Heart left ventricle (tissue), 13 donors: Measurements from ENCODE around the gene USP8.

Experiments used
- CTCF ChIP-seq, 12 donors: fragments of 200-600 bp; sonication (generic) in 4 of 12; IDR thresholded peaks; one replicate each; pipeline versions ENCODE4 v1.5.0 to v1.8.0; 2018 to 2022; ENCODE audit warnings: antibody characterized with exemption in 12 of 12, mild to moderate bottlenecking in 5 of 12
- POLR2A ChIP-seq, 2 donors: fragments of 450-650 bp; IDR thresholded peaks; one replicate each; pipeline ENCODE4 v1.6.1; 2017; ENCODE audit warnings: antibody characterized with exemption in 2 of 2, mild to moderate bottlenecking in 2 of 2, moderate library complexity in 2 of 2
- donor health status: ischemic (EF 13 %, LVEDD 7.1; RV severe dilation, severe dysfunction).
- donor health status: DM: no; HTN: yes; CAD: no.
- donor health status: DM: no; HTN: no; CAD: no.
- donor health status: ischemic (EF 25% LVEDD 6.9; RV normal size, moderate dysfunction).
- donor health status: ischemic (EF 25% LVEDD 5.7; RV mildly dilated, moderate dysfunction).
- donor health status: ischemic (EF 35%, LVEDD 5.7; RV mildly dilated, moderate dysfunction).
- donor health status: nonischemic (EF 11% LVEDD 7.7; RV severe dilation, severe dysfunction).
- donor health status: DM: yes; HTN: yes; CAD: no.
- donor health status: PGD.
- donor health status: ischemic (EF 29% LVEDD 5.4; RV normal size, mild dysfunction).
- donor health status: nonischemic (EF 23%, LVEDD 6.1; RV moderate dilation, normal function).

DNA sequence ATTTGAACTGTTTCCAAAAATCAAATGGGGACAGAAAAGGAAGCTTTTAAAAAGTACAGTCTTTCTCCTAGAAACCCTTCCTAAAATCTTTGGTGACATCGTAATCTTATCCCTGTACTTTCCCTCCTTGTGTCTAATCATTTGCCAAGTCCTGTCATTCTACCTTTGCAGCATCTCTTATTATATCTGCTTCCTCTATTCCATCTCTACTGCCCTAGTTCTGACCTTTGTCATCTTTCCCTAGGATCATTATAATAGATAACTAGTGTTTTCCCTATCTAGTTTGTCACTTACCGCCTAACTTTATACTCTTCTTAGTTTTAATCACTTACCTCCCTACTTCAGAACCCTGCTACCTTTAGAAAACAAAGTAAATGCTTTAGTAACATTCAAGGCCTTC, 11.6 kb downstream of the USP8 start:
- no peak for TF ChIP-seq CTCF (IDR thresholded peaks at IDR 0.05)
- no peak for TF ChIP-seq POLR2A (IDR thresholded peaks at IDR 0.05)
